K562 (cell line): Measurements from ENCODE around the gene CENPI. TPM values are rescaled to one million over a fixed set of nuclear protein-coding genes. Genes with fewer than 3 reads are reported as not detected.

Source experiments
- ATAC-seq: fragments of 200-7000 bp; cut with Tn5 transposase; 3 replicates; pipeline ENCODE4 v1.9.1; 2020; ENCODE audit warnings: moderate library complexity
- Bru-seq: library from RNA; stranded (reverse); fragments of 400-500 nt; gene quantifications from one replicate; lab custom pipeline; 2021; lab: Mats Ljungman, UMichigan
- BruChase-seq, 2 experiments: library from RNA; stranded (reverse); fragments of 400-500 nt; gene quantifications; one replicate each; lab custom pipeline; 2021; lab: Mats Ljungman, UMichigan
- BruUV-seq: library from RNA; stranded (reverse); fragments of 400-500 nt; replicated peaks from 2 replicates; lab custom pipeline; 2021; lab: Mats Ljungman, UMichigan
- CTCF ChIA-PET: fragments of 300-600 bp; formaldehyde crosslinking; extraction: SDS; loops from one replicate; lab custom pipeline; 2021; ENCODE audit warnings: low intra/inter-chr PET ratio; lab: Yijun Ruan, JAX
- POLR2A ChIA-PET: fragments of 300-600, 350-650 bp; sonication (Branson Sonifier 250); formaldehyde crosslinking; extraction: SDS; loops from one replicate; lab custom pipeline; 2021; ENCODE audit warnings: antibody characterized with exemption, inconsistent platforms; lab: Yijun Ruan, JAX
- DNase-seq, 4 experiments: peaks; one replicate each; pipeline versions ENCODE4 v3.0.0 to v3.0.0-alpha.2; 2011 to 2018; ENCODE audit warnings: low spot score in 3 of 4, mixed read lengths in 3 of 4; ENCODE audit errors: extremely low read depth in 1 of 4
- FAIRE-seq: peaks from 2 replicates; lab custom pipeline; 2011; peaks lifted over from hg19 to GRCh38; lab: Jason Lieb, UNC
- H2AFZ ChIP-seq: 2 replicates; pipeline ENCODE4 v1.6.0; 2011; ENCODE audit warnings: low read depth, low read length, control low read depth, inconsistent platforms
- H3K27ac ChIP-seq: fragments of 200-600 bp; 3 replicates; pipeline ENCODE4 v1.8.0; 2011; ENCODE audit warnings: low read depth, mild to moderate bottlenecking, control low read depth, inconsistent platforms, low read length, moderate library complexity, mixed read lengths; ENCODE audit errors: extremely low read depth
- H3K27me3 ChIP-seq, 2 experiments: fragments of 300-600 bp in 1 of 2; 2 replicates in 1 of 2; 3 replicates in 1 of 2; pipeline versions ENCODE4 v1.6.0 to v1.8.0; 2011; ENCODE audit warnings: inconsistent platforms in 2 of 2, low read length in 2 of 2, mild to moderate bottlenecking in 1 of 2, mixed read lengths in 1 of 2, moderate library complexity in 1 of 2; ENCODE audit not compliant: control insufficient read depth in 2 of 2, insufficient read depth in 2 of 2
- H3K36me3 ChIP-seq: fragments of 300-600 bp; 3 replicates; pipeline ENCODE4 v1.8.0; 2011; ENCODE audit warnings: mild to moderate bottlenecking, low read length, inconsistent platforms; ENCODE audit not compliant: control insufficient read depth, insufficient read depth
- H3K4me1 ChIP-seq, 2 experiments: fragments of 200-600 bp in 1 of 2; replicated peaks in 1 of 2; 2 replicates in 1 of 2; 3 replicates in 1 of 2; pipeline versions ENCODE4 v1.5.1 to v1.8.0; 2011; ENCODE audit warnings: inconsistent platforms in 2 of 2, low read length in 2 of 2, mild to moderate bottlenecking in 1 of 2, mixed read lengths in 1 of 2, moderate library complexity in 1 of 2; ENCODE audit not compliant: control insufficient read depth in 2 of 2, insufficient read depth in 2 of 2
- H3K4me2 ChIP-seq: 2 replicates; pipeline ENCODE4 v1.6.1; 2011; ENCODE audit warnings: low read length, control low read depth, inconsistent platforms, mixed read lengths; ENCODE audit not compliant: insufficient read depth
- H3K4me3 ChIP-seq: fragments of 200-600 bp; sonication (generic), shearing (Covaris generic); 2 replicates; pipeline ENCODE4 v1.5.1; 2016; ENCODE audit warnings: control low read depth, inconsistent platforms
- H3K79me2 ChIP-seq: fragments of 200-600 bp; 3 replicates; pipeline ENCODE4 v1.8.0; 2011; ENCODE audit warnings: low read length, inconsistent platforms; ENCODE audit not compliant: control insufficient read depth, insufficient read depth
- H3K9ac ChIP-seq, 2 experiments: 2 replicates each; pipeline versions ENCODE4 v1.6.0 to v1.6.1; 2011; ENCODE audit warnings: low read depth in 2 of 2, low read length in 2 of 2, control low read depth in 1 of 2, inconsistent platforms in 1 of 2, mild to moderate bottlenecking in 1 of 2, mixed read lengths in 1 of 2; ENCODE audit not compliant: insufficient read depth in 1 of 2
- H3K9me1 ChIP-seq: one replicate; pipeline ENCODE4 v1.6.0; 2011; ENCODE audit warnings: inconsistent platforms, mild to moderate bottlenecking, low read length, moderate library complexity; ENCODE audit not compliant: control insufficient read depth, insufficient read depth
- H3K9me3 ChIP-seq: replicated peaks from 2 replicates; pipeline ENCODE4 v1.5.1; 2011; ENCODE audit warnings: low read depth, low read length, inconsistent platforms; ENCODE audit not compliant: control insufficient read depth, insufficient read depth
- H4K20me1 ChIP-seq: replicated peaks from 2 replicates; pipeline ENCODE4 v1.6.1; 2011; ENCODE audit warnings: low read length, inconsistent platforms, mixed read lengths; ENCODE audit not compliant: control insufficient read depth, insufficient read depth
- CEBPG ChIP-seq, 3 experiments: fragments of 200-800 bp in 1 of 3; sonication (Bioruptor generic) in 1 of 3; sonication (generic) in 1 of 3; formaldehyde crosslinking in 1 of 3; IDR thresholded peaks in 2 of 3; conservative IDR thresholded peaks in 1 of 3; 2 replicates each; pipeline versions ENCODE4 v1.6.1 to v1.8.0; 2016 to 2022; ENCODE audit warnings: missing compliant biosample characterization in 2 of 3, missing genetic modification characterization in 2 of 3, mild to moderate bottlenecking in 1 of 3, missing genetic modification reagents in 1 of 3
- E2F6 ChIP-seq, 2 experiments: IDR thresholded peaks; 2 replicates each; pipeline ENCODE4 v1.6.1; 2011; ENCODE audit warnings: borderline replicate concordance in 1 of 2, control low read depth in 1 of 2, low read depth in 1 of 2, low read length in 1 of 2, mild to moderate bottlenecking in 1 of 2, mixed read lengths in 1 of 2, moderate library complexity in 1 of 2; ENCODE audit not compliant: insufficient read depth in 1 of 2, insufficient read length in 1 of 2, poor library complexity in 1 of 2, severe bottlenecking in 1 of 2; ENCODE audit errors: extremely low read depth in 1 of 2
- HNRNPUL1 ChIP-seq: fragments of 200-400 bp; formaldehyde crosslinking; IDR thresholded peaks from 2 replicates; pipeline ENCODE4 v1.6.1; 2017; ENCODE audit warnings: low read length
- L3MBTL2 ChIP-seq: fragments of 450-650 bp; IDR thresholded peaks from 2 replicates; pipeline ENCODE4 v1.6.1; 2016; ENCODE audit warnings: mild to moderate bottlenecking, moderate library complexity
- TAF9B ChIP-seq: fragments of 450-650 bp; IDR thresholded peaks from 2 replicates; pipeline ENCODE4 v1.6.1; 2018; ENCODE audit warnings: mild to moderate bottlenecking; ENCODE audit not compliant: partially characterized antibody
- ZC3H8 ChIP-seq: fragments of 450-650 bp; IDR thresholded peaks from 2 replicates; pipeline ENCODE4 v1.6.1; 2017
- ZKSCAN1 ChIP-seq: fragments of 150-350 bp; IDR thresholded peaks from 2 replicates; pipeline ENCODE4 v1.6.1; 2016; ENCODE audit warnings: low read depth, low read length
- ZNF140 ChIP-seq: fragments of 250-450 bp; sonication (Bioruptor Pico); IDR thresholded peaks from 2 replicates; pipeline ENCODE4 v1.8.0; 2021; ENCODE audit warnings: moderate library complexity, mild to moderate bottlenecking, inconsistent platforms
- ZNF184 ChIP-seq: sonication (generic); formaldehyde crosslinking; IDR thresholded peaks from 2 replicates; pipeline ENCODE4 v1.5.0; 2020; ENCODE audit warnings: missing genetic modification reagents
- ZNF408 ChIP-seq: fragments of 250-450 bp; sonication (Bioruptor Pico); IDR thresholded peaks from 2 replicates; pipeline ENCODE4 v1.4.0; 2020; ENCODE audit warnings: low read depth, mild to moderate bottlenecking, moderate library complexity
- WGBS: fragments of 100-300 bp; shearing (Covaris generic); methylation state at CpG from one replicate; pipeline ENCODE4 v1.1.6; 2016; ENCODE audit warnings: low coverage, mixed read lengths; ENCODE audit not compliant: insufficient coverage; ENCODE audit errors: missing lambda C conversion rate; 5-methylcytosine and 5-hydroxymethylcytosine counted together
- in situ Hi-C: fragments of 300-500 bp; cut with MboI; formaldehyde crosslinking; loops from 4 replicates; pipeline ENCODE4 v1.15.0; 2018; ENCODE audit warnings: inconsistent platforms, mixed read lengths
- intact Hi-C: fragments of 100-400 bp; cut with micrococcal nuclease; formaldehyde crosslinking; loops from 2 replicates; pipeline ENCODE4 v1.14.2; 2022
- long read RNA-seq, 3 experiments: library from polyadenylated mRNA in 2 of 3; library from RNA in 1 of 3; unstranded in 2 of 3; stranded (forward) in 1 of 3; transcript quantifications; one replicate each; pipeline ENCODE4 v2.0.0, GENCODE V29; 2019 to 2022
- polyA minus RNA-seq, 3 experiments: library from RNA; depleted of rRNA, polyadenylated mRNA; stranded (reverse); fragments of >200 nt; gene quantifications; 2 replicates each; pipeline ENCODE4 v1.2.3, GENCODE V29; 2011
- polyA plus RNA-seq, 8 experiments: library from polyadenylated mRNA; depleted of rRNA in 4 of 8; stranded (reverse) in 5 of 8; unstranded in 3 of 8; fragments of >200 nt; fragmentation: Nextera tagmentation in 2 of 8; fragmentation: Illumina TruSeq in 1 of 8; extraction: Ambion mirVana in 2 of 8; extraction: Trizol in 1 of 8; gene quantifications; 2 replicates each; pipeline versions ENCODE4 v1.2.1 to v1.2.3, GENCODE V29; 2011 to 2014; ENCODE audit warnings: inconsistent platforms in 1 of 8, missing spikeins in 1 of 8
- total RNA-seq, 7 experiments: library from RNA; depleted of rRNA in 6 of 7; stranded (reverse); fragments of >200 nt in 6 of 7; fragmentation: Illumina TruSeq in 2 of 7; extraction: Trizol in 2 of 7; gene quantifications; 2 replicates each; pipeline versions ENCODE4 v1.2.1 to v1.2.3, GENCODE V29; 2011 to 2021; ENCODE audit warnings: low replicate concordance in 1 of 7

Gene CENPI, protein sequence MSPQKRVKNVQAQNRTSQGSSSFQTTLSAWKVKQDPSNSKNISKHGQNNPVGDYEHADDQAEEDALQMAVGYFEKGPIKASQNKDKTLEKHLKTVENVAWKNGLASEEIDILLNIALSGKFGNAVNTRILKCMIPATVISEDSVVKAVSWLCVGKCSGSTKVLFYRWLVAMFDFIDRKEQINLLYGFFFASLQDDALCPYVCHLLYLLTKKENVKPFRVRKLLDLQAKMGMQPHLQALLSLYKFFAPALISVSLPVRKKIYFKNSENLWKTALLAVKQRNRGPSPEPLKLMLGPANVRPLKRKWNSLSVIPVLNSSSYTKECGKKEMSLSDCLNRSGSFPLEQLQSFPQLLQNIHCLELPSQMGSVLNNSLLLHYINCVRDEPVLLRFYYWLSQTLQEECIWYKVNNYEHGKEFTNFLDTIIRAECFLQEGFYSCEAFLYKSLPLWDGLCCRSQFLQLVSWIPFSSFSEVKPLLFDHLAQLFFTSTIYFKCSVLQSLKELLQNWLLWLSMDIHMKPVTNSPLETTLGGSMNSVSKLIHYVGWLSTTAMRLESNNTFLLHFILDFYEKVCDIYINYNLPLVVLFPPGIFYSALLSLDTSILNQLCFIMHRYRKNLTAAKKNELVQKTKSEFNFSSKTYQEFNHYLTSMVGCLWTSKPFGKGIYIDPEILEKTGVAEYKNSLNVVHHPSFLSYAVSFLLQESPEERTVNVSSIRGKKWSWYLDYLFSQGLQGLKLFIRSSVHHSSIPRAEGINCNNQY
- 55.5 and 116 TPM in 2 replicates for total RNA-seq (2011; cell fraction: chromatin; rRNA removed; ENCODE audit: low replicate concordance)
- total RNA-seq (2011; cell fraction: nucleolus; rRNA removed), result 34.0 and 47.9 TPM in 2 replicates
- total RNA-seq (2011; cell fraction: nucleoplasm; rRNA removed), result 55.7 and 62.4 TPM in 2 replicates
- 11.6 and 12.8 TPM in 2 replicates for total RNA-seq (2014; rRNA removed)
- 20.5 and 20.9 TPM in 2 replicates for total RNA-seq (2014; rRNA removed; fragmentation: Illumina TruSeq; extraction: Trizol)
- total RNA-seq (2015; rRNA removed; fragmentation: Illumina TruSeq; extraction: Trizol), result 17.3 and 18.9 TPM in 2 replicates
- total RNA-seq (2021), result 14.4 and 15.0 TPM in 2 replicates
- 15.1 and 23.5 TPM in 2 replicates for polyA plus RNA-seq (2011; rRNA removed)
- polyA plus RNA-seq (2011; cell fraction: cytosol; rRNA removed), result 7.6 and 8.6 TPM in 2 replicates
- 19.8 and 24.5 TPM in 2 replicates for polyA plus RNA-seq (2011; cell fraction: nucleus; rRNA removed)
- polyA plus RNA-seq (2012), result 8.3 and 17.6 TPM in 2 replicates
- polyA plus RNA-seq (2014; fragmentation: Illumina TruSeq; extraction: Trizol), result 12.7 and 14.9 TPM in 2 replicates
- 1 to 10 TPM; 6.6 to 8.9 TPM for polyA plus RNA-seq (2014; fragmentation: Nextera tagmentation; extraction: Ambion mirVana)
- 11.1 and 13.6 TPM in 2 replicates for polyA plus RNA-seq (2014; rRNA removed)
- 40.8 and 42.4 TPM in 2 replicates for polyA minus RNA-seq (2011; rRNA and poly(A)+ RNA removed)
- 10.7 and 15.0 TPM in 2 replicates for polyA minus RNA-seq (2011; cell fraction: cytosol; rRNA and poly(A)+ RNA removed)
- polyA minus RNA-seq (2011; cell fraction: nucleus; rRNA and poly(A)+ RNA removed), result 21.0 and 33.5 TPM in 2 replicates
- Bru-seq, nascent RNA, result percentile 63 among the genes with signal in this experiment
- BruChase-seq, experiment 1, labeled RNA remaining after a 2-hour chase, result percentile 71 among the genes with signal in this experiment
- BruChase-seq, experiment 2, labeled RNA remaining after a 6-hour chase, result percentile 74 among the genes with signal in this experiment
- long read RNA-seq, experiment 1, partial matches to known transcripts, result 10 of 38 reads
- long read RNA-seq, experiment 1, other reads (novel, unspliced or antisense), result 28 of 38 reads
- long read RNA-seq, experiment 2, partial matches to known transcripts, result 2 of 11 reads
- long read RNA-seq, experiment 2, other reads (novel, unspliced or antisense), result 9 of 11 reads
- long read RNA-seq, experiment 3, partial matches to known transcripts, result 1 of 3 reads
- long read RNA-seq, experiment 3, other reads (novel, unspliced or antisense), result 2 of 3 reads

GRCh38 chrX:101097546-101098453 is at the start of gene CENPI:
CENPI (plus strand) TSS chrX:101098204; CDS start chrX:101101071, 2,867 bp downstream.
- in situ Hi-C loops (no loop called here), intact Hi-C loops (loop anchor here (5.0 kb wide), 2 partner anchors 45 to 95 kb away; partner anchors contain the start of gene TRMT2B)
- BruUV-seq, result no TSS peak
- no peaks in the 10 kb centered on the region for H4K20me1 ChIP-seq
- peak within 1 kb of the TSS; percentile 88 for H3K4me2 ChIP-seq
- 1% methylated on average over 43 of the region's 48 CpGs for WGBS
- H3K4me3 ChIP-seq, result peak within 1 kb of the TSS; percentile 56
- H3K9me1 ChIP-seq, result no peaks in the 10 kb centered on the region
- ATAC-seq (peak; percentile 100), FAIRE-seq (peak; percentile 98), DNase-seq (peak; percentile 95 to 99 (median 98))
- H3K27ac ChIP-seq, result peak within 1 kb of the TSS; percentile 79
- peaks cover 13% of the 10 kb centered on the region; the same call in 2 of the 3 replicates for H3K79me2 ChIP-seq
- POLR2A ChIA-PET, result interaction anchor here (0.6 to 0.9 kb wide), 5 partner anchors 11 to 127 kb away, joined by 3 read pairs; no protein-coding TSS in a partner anchor
- CTCF ChIA-PET, result no interaction called here
- H2AFZ ChIP-seq, result peak within 1 kb of the TSS; percentile 97
- no peaks in the 10 kb centered on the region for H3K9me3 ChIP-seq
- H3K36me3 ChIP-seq, result peaks cover 19% of the 10 kb centered on the region; the same call in 2 of the 3 replicates
- peak within 1 kb of the TSS; percentile 76 to 87 for H3K9ac ChIP-seq
- H3K27me3 ChIP-seq, result no peaks in the 10 kb centered on the region
- H3K4me1 ChIP-seq, result no peaks in the 10 kb centered on the region; a peak in 1 of 5 replicates
- TF ChIP-seq ZC3H8 (no peak), TAF9B (peak; percentile 56), CEBPG (CRISPR knock-in tag; IDR thresholded peaks at IDR 0.05) (no peak), CEBPG (tag; conservative IDR thresholded peaks at IDR 0.05 in 1 of 2, IDR thresholded peaks at IDR 0.05 in 1 of 2) (peak; percentile 42 to 50; a peak in 2 of 4 replicates), ZNF184 (CRISPR knock-in tag) (no peak), L3MBTL2 (peak; percentile 94), HNRNPUL1 (no peak), E2F6 (IDR thresholded peaks at IDR 0.05; ENCODE audit: borderline replicate concordance in 1 of 2, extremely low read depth in 1 of 2, insufficient read depth in 1 of 2, insufficient read length in 1 of 2, low read depth in 1 of 2, low read length in 1 of 2, poor library complexity in 1 of 2, severe bottlenecking in 1 of 2) (peak; percentile 97 to 99), ZNF140 (CRISPR knock-in tag) (no peak), ZKSCAN1 (no peak), ZNF408 (CRISPR knock-in tag) (no peak)
